ENCODE data around the gene FUNDC2. TPM values are rescaled to one million over a fixed set of nuclear protein-coding genes. Genes with fewer than 3 reads are reported as not detected.

Gene FUNDC2
- total RNA-seq, 1 experiment from 2014 or later = 80.7 TPM

DNA sequence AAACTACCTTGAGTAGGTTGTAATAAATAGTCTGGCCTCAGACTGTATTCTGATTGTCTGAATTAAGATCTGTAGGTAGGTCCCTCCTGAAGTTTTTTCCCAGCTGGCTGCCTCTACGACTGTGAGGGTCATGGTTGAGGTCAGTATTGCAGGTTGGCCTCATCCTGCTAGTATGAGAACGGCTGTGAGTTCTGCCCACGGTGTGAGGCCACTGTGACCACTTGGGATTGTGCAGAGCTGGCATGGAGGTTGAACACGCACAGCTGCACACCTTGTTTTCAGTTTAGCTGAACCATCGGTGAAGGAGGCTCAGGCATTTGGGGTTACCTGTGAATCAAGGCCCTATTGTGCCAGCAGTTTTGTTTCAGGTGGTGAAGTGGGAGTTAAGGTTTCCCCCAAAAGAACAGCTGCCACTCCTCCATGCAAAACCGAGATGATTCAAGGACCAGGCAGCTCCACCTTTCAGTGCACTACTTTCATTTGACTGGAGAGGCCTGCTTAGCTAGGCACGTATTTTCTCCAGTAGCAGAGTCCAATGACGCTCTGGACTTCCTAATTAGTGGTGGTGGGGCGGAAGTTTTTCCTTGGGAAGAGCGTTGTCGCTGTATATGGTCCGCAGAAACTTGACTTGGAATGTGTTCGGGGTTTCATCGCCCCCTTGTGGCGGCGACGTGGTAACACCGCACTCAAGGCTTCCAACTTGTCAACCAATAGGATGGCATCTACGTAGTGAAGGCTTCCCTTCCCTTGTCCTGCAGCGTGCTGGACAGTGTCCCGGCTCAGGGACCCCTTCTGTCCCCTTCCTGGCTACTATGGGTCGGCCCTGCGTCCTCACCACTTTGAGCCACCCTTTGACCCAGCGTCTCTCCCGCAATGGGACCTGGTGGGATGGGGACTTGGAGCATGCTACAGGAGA is 30.5 kb downstream of the FUNDC2 start:
- no peak for TF ChIP-seq EZH2 (IDR thresholded peaks at IDR 0.05; ENCODE audit: low read length, unreplicated experiment)
- TF ChIP-seq, protein P1, sequence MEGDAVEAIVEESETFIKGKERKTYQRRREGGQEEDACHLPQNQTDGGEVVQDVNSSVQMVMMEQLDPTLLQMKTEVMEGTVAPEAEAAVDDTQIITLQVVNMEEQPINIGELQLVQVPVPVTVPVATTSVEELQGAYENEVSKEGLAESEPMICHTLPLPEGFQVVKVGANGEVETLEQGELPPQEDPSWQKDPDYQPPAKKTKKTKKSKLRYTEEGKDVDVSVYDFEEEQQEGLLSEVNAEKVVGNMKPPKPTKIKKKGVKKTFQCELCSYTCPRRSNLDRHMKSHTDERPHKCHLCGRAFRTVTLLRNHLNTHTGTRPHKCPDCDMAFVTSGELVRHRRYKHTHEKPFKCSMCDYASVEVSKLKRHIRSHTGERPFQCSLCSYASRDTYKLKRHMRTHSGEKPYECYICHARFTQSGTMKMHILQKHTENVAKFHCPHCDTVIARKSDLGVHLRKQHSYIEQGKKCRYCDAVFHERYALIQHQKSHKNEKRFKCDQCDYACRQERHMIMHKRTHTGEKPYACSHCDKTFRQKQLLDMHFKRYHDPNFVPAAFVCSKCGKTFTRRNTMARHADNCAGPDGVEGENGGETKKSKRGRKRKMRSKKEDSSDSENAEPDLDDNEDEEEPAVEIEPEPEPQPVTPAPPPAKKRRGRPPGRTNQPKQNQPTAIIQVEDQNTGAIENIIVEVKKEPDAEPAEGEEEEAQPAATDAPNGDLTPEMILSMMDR (conservative IDR thresholded peaks at IDR 0.05; ENCODE audit: low read depth, low read length) = peak; percentile 81
- H3K4me1 ChIP-seq (ENCODE audit: insufficient read depth, low read length) = no peaks in the 10 kb centered on the region
- intact Hi-C loops (cut with micrococcal nuclease) = loop anchor here (1.0 to 10.0 kb wide), 4 partner anchors 31 to 142 kb away; partner anchors contain the start of gene FUNDC2
- peak; percentile 73 for DNase-seq
- H3K9me2 ChIP-seq (replicated peaks; ENCODE audit: low read length) = no peaks in the 10 kb centered on the region
- H3K4me3 ChIP-seq (ENCODE audit: low read length) = no peak overlapping the region
- ATAC-seq = peak; percentile 82
- H3K36me3 ChIP-seq (ENCODE audit: low read depth, low read length) = peaks cover 11% of the 10 kb centered on the region; the same call in 1 of the 2 replicates
- peak overlapping the region; percentile 52 for H3K4me2 ChIP-seq (ENCODE audit: low read length)
- CTCF ChIA-PET = interaction anchor here (0.8 kb wide), 1 partner anchor 29 kb away, joined by 3 read pairs; no protein-coding TSS in a partner anchor
- BruUV-seq (replicated peaks) = no TSS peak
- H3K27ac ChIP-seq (ENCODE audit: low read length) = no peak overlapping the region
- no peaks in the 10 kb centered on the region for H3F3A ChIP-seq (ENCODE audit: low read length, unreplicated experiment)
- no peaks in the 10 kb centered on the region for H3K27me3 ChIP-seq (ENCODE audit: low read length)
- no peaks in the 10 kb centered on the region for H4K20me1 ChIP-seq (ENCODE audit: low read length)
- no peak overlapping the region for H3K9ac ChIP-seq (ENCODE audit: low read length)
- H3K9me3 ChIP-seq (ENCODE audit: low read length) = no peaks in the 10 kb centered on the region
- 0 out of 2 replicates have a peak overlapping the region, but pooled peaks have one; percentile 36 for H2AFZ ChIP-seq (ENCODE audit: low read length)
- H3K79me2 ChIP-seq (ENCODE audit: low read length) = no peaks in the 10 kb centered on the region
- POLR2A ChIA-PET (ENCODE audit: unreplicated experiment) = no interaction called here

DNA sequence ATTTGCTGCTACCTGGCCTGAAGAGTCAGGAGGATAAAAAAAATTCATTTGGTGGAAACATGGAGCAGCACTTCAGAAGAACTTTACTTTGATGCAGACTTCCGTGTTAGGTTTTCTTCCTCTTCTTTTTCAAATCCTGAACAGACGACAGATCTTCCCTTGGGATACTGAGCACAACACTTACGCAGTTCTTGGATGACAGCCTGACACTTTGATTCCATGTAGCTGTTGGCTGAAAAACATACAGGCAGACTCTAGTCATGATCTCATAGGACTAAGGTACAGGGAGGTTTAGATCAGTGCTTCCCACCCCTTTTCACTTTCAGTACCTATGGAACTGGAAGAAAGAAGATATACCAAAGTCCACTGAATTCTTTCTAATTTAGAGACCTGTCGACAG is 35.1 kb downstream of the FUNDC2 start:
- POLR2A ChIA-PET (ENCODE audit: unreplicated experiment) = no interaction called here
- H3K27ac ChIP-seq (ENCODE audit: low read length) = no peak overlapping the region
- peaks cover 22% of the 10 kb centered on the region for H3K4me1 ChIP-seq (ENCODE audit: insufficient read depth, low read length)
- 0 out of 2 replicates have a peak, but pooled peaks cover 11% of the 10 kb centered on the region for H3K36me3 ChIP-seq (ENCODE audit: low read depth, low read length)
- H3K27me3 ChIP-seq (ENCODE audit: low read length) = no peaks in the 10 kb centered on the region
- no TSS peak for BruUV-seq (replicated peaks)
- H2AFZ ChIP-seq (ENCODE audit: low read length) = no peak overlapping the region
- no peak overlapping the region for H3K4me3 ChIP-seq (ENCODE audit: low read length)
- CTCF ChIA-PET = no interaction called here
- DNase-seq = no peak
- peaks cover 13% of the 10 kb centered on the region for H3K79me2 ChIP-seq (ENCODE audit: low read length)
- no peaks in the 10 kb centered on the region for H4K20me1 ChIP-seq (ENCODE audit: low read length)
- no peak overlapping the region for H3K9ac ChIP-seq (ENCODE audit: low read length)
- no peaks in the 10 kb centered on the region for H3K9me2 ChIP-seq (replicated peaks; ENCODE audit: low read length)
- no peak for ATAC-seq
- intact Hi-C loops (cut with micrococcal nuclease) = no loop called here
- no peak for TF ChIP-seq EZH2 (IDR thresholded peaks at IDR 0.05; ENCODE audit: low read length, unreplicated experiment)
- no peaks in the 10 kb centered on the region for H3F3A ChIP-seq (ENCODE audit: low read length, unreplicated experiment)
- H3K9me3 ChIP-seq (ENCODE audit: low read length) = no peaks in the 10 kb centered on the region
- no peak overlapping the region for H3K4me2 ChIP-seq (ENCODE audit: low read length)

DNA sequence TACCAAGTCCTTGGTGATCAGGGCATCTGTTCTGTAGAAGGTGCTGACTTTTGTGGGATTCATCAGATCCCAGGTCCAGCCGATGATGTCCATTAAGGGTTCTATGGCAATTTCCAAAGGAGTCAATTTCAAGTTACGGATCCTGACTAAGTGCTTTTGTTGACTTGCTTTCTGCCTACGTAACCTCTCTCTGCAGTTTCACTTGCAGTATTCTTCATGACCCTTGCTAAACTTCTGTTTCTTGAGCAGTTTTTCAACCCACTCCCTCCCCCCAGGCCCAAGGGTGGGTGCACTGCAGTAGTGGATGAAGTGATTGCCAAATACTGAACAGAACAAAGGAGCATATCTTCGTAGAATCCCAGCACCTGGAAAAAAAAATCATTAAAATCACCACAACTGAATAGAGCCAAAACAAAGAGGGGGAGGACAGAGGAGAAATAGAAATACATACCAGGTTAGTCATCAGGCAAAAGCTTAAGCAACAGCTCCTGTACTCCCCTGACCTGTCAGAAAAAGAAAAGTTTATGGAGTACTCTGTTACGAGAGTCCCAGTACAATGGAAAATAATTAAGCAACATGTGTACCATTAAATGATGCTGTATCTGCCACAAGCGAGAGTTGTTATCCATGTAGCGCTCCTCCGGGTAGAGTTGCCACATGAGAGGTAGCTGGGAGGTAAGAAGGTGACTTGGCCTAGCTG is 38.5 kb downstream of the FUNDC2 start:
- no peaks in the 10 kb centered on the region for H3F3A ChIP-seq (ENCODE audit: low read length, unreplicated experiment)
- ChIA-PET POLR2A (ENCODE audit: unreplicated experiment) (interaction anchor here (1.1 kb wide), 1 partner anchor 38 kb away, joined by 4 read pairs; the partner anchor contains the start of gene FUNDC2), CTCF (no interaction called here)
- ATAC-seq (peak; percentile 66), DNase-seq (peak; percentile 66)
- intact Hi-C loops (cut with micrococcal nuclease) = no loop called here
- H2AFZ ChIP-seq (ENCODE audit: low read length) = no peak overlapping the region
- H3K4me2 ChIP-seq (ENCODE audit: low read length) = peak overlapping the region; percentile 79
- peak overlapping the region; percentile 14; the same call in 1 of the 2 replicates for H3K27ac ChIP-seq (ENCODE audit: low read length)
- H3K27me3 ChIP-seq (ENCODE audit: low read length) = no peaks in the 10 kb centered on the region
- H3K4me3 ChIP-seq (ENCODE audit: low read length) = peak overlapping the region; percentile 9; the same call in 1 of the 2 replicates
- TF ChIP-seq EZH2phosphoT487 (IDR thresholded peaks at IDR 0.05; ENCODE audit: borderline replicate concordance, low read length) = no peak
- TF ChIP-seq, protein P1 (conservative IDR thresholded peaks at IDR 0.05; ENCODE audit: low read depth, low read length) = no peak
- no peak for TF ChIP-seq EZH2 (IDR thresholded peaks at IDR 0.05; ENCODE audit: low read length, unreplicated experiment)
- BruUV-seq (replicated peaks) = no TSS peak
- peaks cover 52% of the 10 kb centered on the region for H3K4me1 ChIP-seq (ENCODE audit: insufficient read depth, low read length)
- H3K36me3 ChIP-seq (ENCODE audit: low read depth, low read length) = 0 out of 2 replicates have a peak, but pooled peaks cover 7% of the 10 kb centered on the region
- H4K20me1 ChIP-seq (ENCODE audit: low read length) = 0 out of 2 replicates have a peak, but pooled peaks cover 7% of the 10 kb centered on the region
- no peak overlapping the region for H3K9ac ChIP-seq (ENCODE audit: low read length)
- H3K9me3 ChIP-seq (ENCODE audit: low read length) = no peaks in the 10 kb centered on the region
- no peaks in the 10 kb centered on the region for H3K9me2 ChIP-seq (replicated peaks; ENCODE audit: low read length)
- H3K79me2 ChIP-seq (ENCODE audit: low read length) = peaks cover 45% of the 10 kb centered on the region

Measured in PC-3 (cell line).